SU-DHL-6 (cell line): ENCODE measurements around the gene RSRC2.

Source experiments
- H2AFZ ChIP-seq: fragments of 200-600 bp; sonication (generic); 2 replicates; pipeline ENCODE4 v1.6.1; 2014; ENCODE audit warnings: low read depth, mild to moderate bottlenecking, moderate library complexity, mixed read lengths, antibody characterized with exemption, low read length; ENCODE audit not compliant: severe bottlenecking
- H3F3A ChIP-seq: fragments of 200-600 bp; shearing (Covaris generic); 2 replicates; pipeline ENCODE4 v1.6.0; 2016; ENCODE audit warnings: antibody characterized with exemption, mild to moderate bottlenecking; ENCODE audit not compliant: insufficient read depth
- H3K27ac ChIP-seq: fragments of 200-600 bp; sonication (generic); 2 replicates; pipeline ENCODE4 v1.5.1; 2016; ENCODE audit warnings: low read depth, mild to moderate bottlenecking, low read length, moderate library complexity, mixed read lengths
- H3K27me3 ChIP-seq: fragments of 200-600 bp; sonication (generic), shearing (Covaris generic); 2 replicates; pipeline ENCODE4 v1.6.0; 2014; ENCODE audit warnings: mild to moderate bottlenecking, low read length
- H3K36me3 ChIP-seq: fragments of 200-600 bp; sonication (generic); 2 replicates; pipeline ENCODE4 v1.6.1; 2014; ENCODE audit warnings: mild to moderate bottlenecking, low read length, mixed read lengths
- H3K4me2 ChIP-seq: fragments of 300-600, 200-600 bp; shearing (Covaris generic), sonication (generic); 2 replicates; pipeline ENCODE4 v1.6.0; 2014; ENCODE audit warnings: low read length, low read depth, mild to moderate bottlenecking; ENCODE audit not compliant: poor library complexity, severe bottlenecking
- H3K4me3 ChIP-seq: fragments of 200-600 bp; sonication (generic); 2 replicates; pipeline ENCODE4 v1.5.1; 2014; ENCODE audit warnings: antibody characterized with exemption, low read length, mild to moderate bottlenecking, mixed read lengths; ENCODE audit not compliant: insufficient read depth, poor library complexity, severe bottlenecking
- H3K79me2 ChIP-seq: fragments of 200-600 bp; sonication (generic); 2 replicates; pipeline ENCODE4 v1.6.1; 2014; ENCODE audit warnings: mild to moderate bottlenecking, low read length, moderate library complexity; ENCODE audit not compliant: insufficient read depth
- H3K9ac ChIP-seq: fragments of 200-600 bp; sonication (generic); 2 replicates; pipeline ENCODE4 v1.7.0; 2014; ENCODE audit warnings: mild to moderate bottlenecking, low read length
- H3K9me2 ChIP-seq: fragments of 200-600 bp; sonication (generic); replicated peaks from 2 replicates; pipeline ENCODE4 v1.6.1; 2014; ENCODE audit warnings: low read length; ENCODE audit not compliant: insufficient read depth
- H3K9me3 ChIP-seq: fragments of 200-600 bp; sonication (generic); 2 replicates; pipeline ENCODE4 v1.6.1; 2014; ENCODE audit warnings: low read length, mixed read lengths; ENCODE audit not compliant: insufficient read depth
- H4K20me1 ChIP-seq: fragments of 200-600 bp; sonication (generic); 2 replicates; pipeline ENCODE4 v1.6.1; 2014; ENCODE audit warnings: low read depth, mild to moderate bottlenecking, antibody characterized with exemption, low read length, moderate library complexity, mixed read lengths
- EZH2phosphoT487 ChIP-seq: fragments of 200-600 bp; sonication (generic), shearing (Covaris generic); conservative IDR thresholded peaks from 2 replicates; pipeline ENCODE4 v1.6.1; 2018; ENCODE audit warnings: mild to moderate bottlenecking, antibody characterized with exemption, low read length, moderate library complexity, mixed read lengths
- TF ChIP-seq, protein P1 (sequence below): fragments of 200-600 bp; sonication (generic); IDR thresholded peaks from one replicate; pipeline ENCODE4 v1.5.1; 2017; ENCODE audit warnings: antibody characterized with exemption, mild to moderate bottlenecking, low read length, moderate library complexity; ENCODE audit not compliant: insufficient read depth, poor library complexity, severe bottlenecking

The RSRC2 gene

DNA sequence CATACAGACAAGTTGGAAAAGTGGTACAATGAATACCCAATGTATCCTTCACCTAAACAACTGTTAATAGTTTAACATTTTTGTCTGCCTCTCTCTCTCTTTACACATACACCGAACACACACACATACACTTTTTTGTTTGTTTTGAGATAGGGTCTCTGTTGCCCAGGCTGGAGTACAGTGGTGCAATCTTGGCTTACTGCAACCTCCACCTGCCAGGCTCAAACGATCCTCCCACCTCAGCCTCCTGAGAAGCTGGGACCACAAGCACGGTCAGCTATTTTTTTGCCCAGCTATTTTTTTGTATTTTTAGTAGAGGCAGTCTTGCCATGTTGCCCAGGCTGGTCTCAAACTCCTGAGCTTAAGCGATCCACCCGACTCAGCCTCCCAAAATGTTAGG is 42.8 kb downstream of the RSRC2 start:
- Histone ChIP-seq H4K20me1 (no peaks in the 10 kb centered on the region), H3K27ac (no peak overlapping the region), H3K4me2 (no peak overlapping the region), H3K4me3 (no peak overlapping the region), H2AFZ (no peak overlapping the region), H3K9me3 (no peaks in the 10 kb centered on the region), H3K9ac (no peak overlapping the region), H3K27me3 (no peaks in the 10 kb centered on the region), H3F3A (peaks cover 8% of the 10 kb centered on the region; the same call in 1 of the 2 replicates), H3K9me2 (no peaks in the 10 kb centered on the region), H3K36me3 (peaks cover 58% of the 10 kb centered on the region), H3K79me2 (no peaks in the 10 kb centered on the region)
- no peak for TF ChIP-seq EZH2phosphoT487

DNA sequence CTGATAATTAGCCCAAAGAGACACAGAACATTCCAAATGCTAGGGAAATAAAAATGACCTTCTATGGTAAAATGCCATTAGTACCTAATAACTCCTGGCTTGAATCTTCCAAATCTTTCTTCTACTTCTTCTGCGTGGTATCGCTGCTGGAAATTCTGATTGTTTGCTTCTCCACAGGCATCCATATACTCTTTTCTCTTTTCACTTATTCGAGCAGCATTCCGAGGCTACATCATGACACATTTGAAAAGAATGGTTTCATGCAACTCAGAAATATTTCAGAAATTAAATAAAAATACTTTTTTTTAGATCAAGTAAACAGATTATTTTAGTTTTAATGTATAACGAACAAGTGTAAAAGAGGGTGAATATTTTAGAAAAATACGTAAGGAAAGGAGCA is 44.9 kb downstream of the RSRC2 start:
- Histone ChIP-seq H3K27me3 (no peaks in the 10 kb centered on the region), H2AFZ (no peak overlapping the region), H3K9ac (no peak overlapping the region), H4K20me1 (no peaks in the 10 kb centered on the region), H3K79me2 (no peaks in the 10 kb centered on the region), H3K4me2 (no peak overlapping the region), H3K4me3 (no peak overlapping the region), H3K36me3 (peaks cover 59% of the 10 kb centered on the region), H3F3A (peaks cover 8% of the 10 kb centered on the region; the same call in 1 of the 2 replicates), H3K27ac (no peak overlapping the region), H3K9me2 (no peaks in the 10 kb centered on the region), H3K9me3 (no peaks in the 10 kb centered on the region)
- no peak for TF ChIP-seq EZH2phosphoT487
- TF ChIP-seq, protein P1, sequence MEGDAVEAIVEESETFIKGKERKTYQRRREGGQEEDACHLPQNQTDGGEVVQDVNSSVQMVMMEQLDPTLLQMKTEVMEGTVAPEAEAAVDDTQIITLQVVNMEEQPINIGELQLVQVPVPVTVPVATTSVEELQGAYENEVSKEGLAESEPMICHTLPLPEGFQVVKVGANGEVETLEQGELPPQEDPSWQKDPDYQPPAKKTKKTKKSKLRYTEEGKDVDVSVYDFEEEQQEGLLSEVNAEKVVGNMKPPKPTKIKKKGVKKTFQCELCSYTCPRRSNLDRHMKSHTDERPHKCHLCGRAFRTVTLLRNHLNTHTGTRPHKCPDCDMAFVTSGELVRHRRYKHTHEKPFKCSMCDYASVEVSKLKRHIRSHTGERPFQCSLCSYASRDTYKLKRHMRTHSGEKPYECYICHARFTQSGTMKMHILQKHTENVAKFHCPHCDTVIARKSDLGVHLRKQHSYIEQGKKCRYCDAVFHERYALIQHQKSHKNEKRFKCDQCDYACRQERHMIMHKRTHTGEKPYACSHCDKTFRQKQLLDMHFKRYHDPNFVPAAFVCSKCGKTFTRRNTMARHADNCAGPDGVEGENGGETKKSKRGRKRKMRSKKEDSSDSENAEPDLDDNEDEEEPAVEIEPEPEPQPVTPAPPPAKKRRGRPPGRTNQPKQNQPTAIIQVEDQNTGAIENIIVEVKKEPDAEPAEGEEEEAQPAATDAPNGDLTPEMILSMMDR, result no peak

DNA sequence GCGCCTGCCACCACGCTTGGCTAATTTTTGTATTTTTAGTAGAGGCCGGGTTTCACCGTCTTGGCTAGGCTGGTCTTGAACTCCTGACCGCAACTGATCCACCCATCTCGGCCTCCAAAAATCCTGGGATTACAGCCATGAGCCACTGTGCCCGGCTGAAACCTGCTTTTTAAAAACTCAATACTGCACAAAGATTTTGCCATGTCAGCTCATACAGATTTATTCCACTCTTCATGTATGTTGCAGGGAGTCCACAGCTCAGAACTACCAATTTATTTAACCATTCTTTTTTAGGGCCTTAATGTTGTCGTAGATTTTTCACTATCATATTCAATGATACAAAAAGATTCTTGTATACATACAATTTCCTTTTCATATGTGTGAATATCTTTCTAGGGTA is 46.0 kb downstream of the RSRC2 start:
- no peak overlapping the region for H2AFZ ChIP-seq
- no peak overlapping the region for H3K27ac ChIP-seq
- no peak overlapping the region for H3K4me2 ChIP-seq
- no peak overlapping the region for H3K9ac ChIP-seq
- no peaks in the 10 kb centered on the region for H3K9me2 ChIP-seq
- no peak for TF ChIP-seq EZH2phosphoT487
- TF ChIP-seq, protein P1, result no peak
- H3K9me3 ChIP-seq, result no peaks in the 10 kb centered on the region
- H3F3A ChIP-seq, result peaks cover 8% of the 10 kb centered on the region; the same call in 1 of the 2 replicates
- no peak overlapping the region for H3K4me3 ChIP-seq
- no peaks in the 10 kb centered on the region for H3K79me2 ChIP-seq
- no peaks in the 10 kb centered on the region for H4K20me1 ChIP-seq
- H3K36me3 ChIP-seq, result peaks cover 59% of the 10 kb centered on the region
- no peaks in the 10 kb centered on the region for H3K27me3 ChIP-seq

DNA sequence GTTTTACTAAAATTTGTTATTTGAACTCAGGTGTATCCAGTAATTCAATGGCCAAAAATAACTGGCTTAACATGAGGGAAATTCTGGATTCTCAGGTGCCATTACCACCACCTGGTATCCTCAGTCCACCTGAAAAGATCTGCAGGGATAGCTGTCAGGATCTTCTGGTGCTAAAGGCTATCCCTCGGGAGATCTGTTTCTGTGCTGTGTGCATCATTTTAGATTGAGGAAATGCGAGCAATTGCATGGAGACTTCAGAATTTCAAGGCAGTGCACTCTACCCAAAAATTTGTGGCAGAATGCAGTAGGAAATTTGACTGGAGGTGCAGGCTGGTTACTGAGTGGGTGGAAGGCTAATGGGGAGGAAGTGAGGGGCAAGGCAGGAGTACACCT is 52.4 kb downstream of the RSRC2 start:
- H3F3A ChIP-seq, result peaks cover 23% of the 10 kb centered on the region
- H4K20me1 ChIP-seq, result no peaks in the 10 kb centered on the region
- H3K27me3 ChIP-seq, result no peaks in the 10 kb centered on the region
- TF ChIP-seq EZH2phosphoT487, result no peak
- TF ChIP-seq, protein P1, result no peak
- no peaks in the 10 kb centered on the region for H3K9me2 ChIP-seq
- H3K9me3 ChIP-seq, result no peaks in the 10 kb centered on the region
- H3K4me2 ChIP-seq, result no peak overlapping the region
- H3K4me3 ChIP-seq, result no peak overlapping the region
- peaks cover 20% of the 10 kb centered on the region; the same call in 1 of the 2 replicates for H3K36me3 ChIP-seq
- no peak overlapping the region for H2AFZ ChIP-seq
- H3K9ac ChIP-seq, result no peak overlapping the region
- H3K79me2 ChIP-seq, result no peaks in the 10 kb centered on the region
- no peak overlapping the region for H3K27ac ChIP-seq
